HEK293 (cell line): ENCODE results near the gene S100A16.

Source experiments
- CTCF ChIA-PET: fragments of 350-600 bp; formaldehyde crosslinking; extraction: SDS; loops from one replicate; lab custom pipeline; 2021; ENCODE audit warnings: antibody characterized with exemption; lab: Yijun Ruan, JAX
- POLR2A ChIA-PET: fragments of 300-600 bp; formaldehyde crosslinking; extraction: SDS; loops from one replicate; lab custom pipeline; 2020; ENCODE audit warnings: antibody characterized with exemption, inconsistent platforms; lab: Yijun Ruan, JAX
- H3K27ac ChIP-seq: fragments of 200-500 bp; sonication (Bioruptor generic); 2 replicates; pipeline ENCODE4 v1.5.1; 2014; ENCODE audit warnings: low read depth, low read length, control low read depth, inconsistent platforms; ENCODE audit errors: extremely low read depth
- H3K36me3 ChIP-seq, 2 experiments: fragments of 200-500 bp in 1 of 2; sonication (Bioruptor generic) in 1 of 2; 1 replicate in 1 of 2; 2 replicates in 1 of 2; pipeline ENCODE4 v1.5.1; 2014 to 2017; ENCODE audit warnings: inconsistent platforms in 2 of 2, low read length in 2 of 2; ENCODE audit not compliant: control insufficient read depth in 2 of 2, insufficient read depth in 1 of 2
- H3K4me1 ChIP-seq: fragments of 200-500 bp; sonication (Bioruptor generic); 2 replicates; pipeline ENCODE4 v1.5.1; 2014; ENCODE audit warnings: mild to moderate bottlenecking, low read length, inconsistent platforms; ENCODE audit not compliant: control insufficient read depth, insufficient read depth
- H3K4me3 ChIP-seq: 2 replicates; pipeline ENCODE4 v1.5.1; 2011; ENCODE audit warnings: low read depth, mild to moderate bottlenecking, control low read depth, low read length, moderate library complexity
- H3K9me3 ChIP-seq: fragments of 200-500 bp; sonication (Bioruptor generic); 2 replicates; pipeline ENCODE4 v1.5.1; 2014; ENCODE audit warnings: low read depth, low read length, inconsistent platforms; ENCODE audit not compliant: control insufficient read depth, insufficient read depth
- AEBP2 ChIP-seq: fragments of 450-650 bp; formaldehyde crosslinking; IDR thresholded peaks from 2 replicates; pipeline ENCODE4 v1.5.1; 2016; ENCODE audit warnings: missing biosample characterization, missing genetic modification characterization, borderline replicate concordance
- GFI1B ChIP-seq: fragments of 450-650 bp; formaldehyde crosslinking; IDR thresholded peaks from 2 replicates; pipeline ENCODE4 v1.5.1; 2016; ENCODE audit warnings: missing biosample characterization, missing genetic modification characterization
- HIC1 ChIP-seq: fragments of 450-650 bp; formaldehyde crosslinking; IDR thresholded peaks from 2 replicates; pipeline ENCODE4 v1.5.1; 2016; ENCODE audit warnings: missing biosample characterization, missing genetic modification characterization
- KLF16 ChIP-seq: fragments of 450-650 bp; formaldehyde crosslinking; IDR thresholded peaks from 2 replicates; pipeline ENCODE4 v1.5.1; 2017; ENCODE audit warnings: missing biosample characterization, missing genetic modification characterization
- KLF7 ChIP-seq: fragments of 450-650 bp; formaldehyde crosslinking; IDR thresholded peaks from 2 replicates; pipeline ENCODE4 v1.5.1; 2016; ENCODE audit warnings: missing biosample characterization, missing genetic modification characterization, borderline replicate concordance
- PRDM10 ChIP-seq: fragments of 450-650 bp; formaldehyde crosslinking; IDR thresholded peaks from 2 replicates; pipeline ENCODE4 v1.5.1; 2016; ENCODE audit warnings: missing biosample characterization, missing genetic modification characterization
- SETDB1 ChIP-seq: IDR thresholded peaks from one replicate; pipeline ENCODE4 v1.6.1; 2017; ENCODE audit warnings: mild to moderate bottlenecking, low read length, moderate library complexity, mixed read lengths; ENCODE audit not compliant: insufficient read length
- ZBTB1 ChIP-seq: fragments of 450-650 bp; formaldehyde crosslinking; IDR thresholded peaks from 2 replicates; pipeline ENCODE4 v1.5.1; 2016; ENCODE audit warnings: missing biosample characterization, missing genetic modification characterization
- ZBTB17 ChIP-seq: fragments of 450-650 bp; formaldehyde crosslinking; IDR thresholded peaks from 2 replicates; pipeline ENCODE4 v1.5.1; 2016; ENCODE audit warnings: missing biosample characterization, missing genetic modification characterization
- ZBTB20 ChIP-seq: fragments of 450-650 bp; formaldehyde crosslinking; IDR thresholded peaks from 2 replicates; pipeline ENCODE4 v1.5.1; 2016; ENCODE audit warnings: missing biosample characterization, missing genetic modification characterization
- ZFHX2 ChIP-seq: fragments of 450-650 bp; formaldehyde crosslinking; conservative IDR thresholded peaks from 2 replicates; pipeline ENCODE4 v1.5.1; 2016; ENCODE audit warnings: missing biosample characterization, missing genetic modification characterization
- ZFP41 ChIP-seq: fragments of 450-650 bp; formaldehyde crosslinking; IDR thresholded peaks from 2 replicates; pipeline ENCODE4 v1.5.1; 2016; ENCODE audit warnings: missing biosample characterization, missing genetic modification characterization, borderline replicate concordance
- ZNF2 ChIP-seq: fragments of 450-650 bp; formaldehyde crosslinking; IDR thresholded peaks from 2 replicates; pipeline ENCODE4 v1.5.1; 2016; ENCODE audit warnings: missing biosample characterization, missing genetic modification characterization
- ZNF239 ChIP-seq: fragments of 450-650 bp; formaldehyde crosslinking; IDR thresholded peaks from 2 replicates; pipeline ENCODE4 v1.5.1; 2016; ENCODE audit warnings: missing biosample characterization, missing genetic modification characterization
- ZNF24 ChIP-seq: fragments of 450-650 bp; formaldehyde crosslinking; IDR thresholded peaks from 2 replicates; pipeline ENCODE4 v1.5.1; 2016; ENCODE audit warnings: missing biosample characterization, missing genetic modification characterization
- ZNF248 ChIP-seq: fragments of 450-650 bp; formaldehyde crosslinking; IDR thresholded peaks from 2 replicates; pipeline ENCODE4 v1.5.1; 2017; ENCODE audit warnings: missing biosample characterization, missing genetic modification characterization
- ZNF274 ChIP-seq, 2 experiments: fragments of 200-500 bp in 1 of 2; fragments of 450-650 bp in 1 of 2; sonication (Bioruptor generic) in 1 of 2; formaldehyde crosslinking in 1 of 2; IDR thresholded peaks; 2 replicates each; pipeline versions ENCODE4 v1.5.1 to v1.6.1; 2014 to 2016; ENCODE audit warnings: borderline replicate concordance in 1 of 2, inconsistent platforms in 1 of 2, low read length in 1 of 2, missing biosample characterization in 1 of 2, missing genetic modification characterization in 1 of 2
- ZNF423 ChIP-seq: fragments of 450-650 bp; formaldehyde crosslinking; IDR thresholded peaks from 2 replicates; pipeline ENCODE4 v1.5.1; 2016; ENCODE audit warnings: missing biosample characterization, missing genetic modification characterization
- ZNF433 ChIP-seq: fragments of 450-650 bp; formaldehyde crosslinking; IDR thresholded peaks from 2 replicates; pipeline ENCODE4 v1.5.1; 2016; ENCODE audit warnings: missing biosample characterization, missing genetic modification characterization, low read depth
- ZNF473 ChIP-seq: fragments of 450-650 bp; formaldehyde crosslinking; IDR thresholded peaks from 2 replicates; pipeline ENCODE4 v1.5.1; 2017; ENCODE audit warnings: missing biosample characterization, missing genetic modification characterization
- ZNF530 ChIP-seq: fragments of 450-650 bp; formaldehyde crosslinking; IDR thresholded peaks from 2 replicates; pipeline ENCODE4 v1.5.1; 2016; ENCODE audit warnings: low read depth, missing biosample characterization, missing genetic modification characterization
- ZNF544 ChIP-seq: fragments of 450-650 bp; formaldehyde crosslinking; IDR thresholded peaks from 2 replicates; pipeline ENCODE4 v1.5.0; 2017; ENCODE audit warnings: missing biosample characterization, missing genetic modification characterization
- ZNF548 ChIP-seq: fragments of 450-650 bp; formaldehyde crosslinking; IDR thresholded peaks from 2 replicates; pipeline ENCODE4 v1.5.1; 2016; ENCODE audit warnings: missing biosample characterization, missing genetic modification characterization
- ZNF585B ChIP-seq: fragments of 450-650 bp; formaldehyde crosslinking; IDR thresholded peaks from 2 replicates; pipeline ENCODE4 v1.5.1; 2016; ENCODE audit warnings: missing biosample characterization, missing genetic modification characterization
- ZNF701 ChIP-seq: fragments of 450-650 bp; formaldehyde crosslinking; IDR thresholded peaks from 2 replicates; pipeline ENCODE4 v1.5.1; 2016; ENCODE audit warnings: missing biosample characterization, missing genetic modification characterization

S100A16 gene

GRCh38 chr1:153643100-153643499 is 30.2 kb upstream of the S100A16 start:
- POLR2A ChIA-PET: interaction anchor here (0.6 to 3.4 kb wide), 6 partner anchors 9 to 86 kb away, joined by 3 to 34 read pairs (median 4); partner anchors contain the start of genes CHTOP, S100A13 and SNAPIN
- Histone ChIP-seq H3K9me3 (no peaks in the 10 kb centered on the region), H3K27ac (no peak overlapping the region), H3K36me3 (peaks cover 64 to 94% of the 10 kb centered on the region in 2 experiments), H3K4me1 (no peaks in the 10 kb centered on the region), H3K4me3 (no peak overlapping the region)
- no peak for TF ChIP-seq ZNF24 (tag by site-specific recombination)
- TF ChIP-seq ZNF473 (tag by site-specific recombination): no peak
- no peak for TF ChIP-seq GFI1B (tag by site-specific recombination)
- no peak for TF ChIP-seq ZBTB20 (tag by site-specific recombination)
- TF ChIP-seq ZNF2: no peak
- no peak for TF ChIP-seq ZFHX2 (tag by site-specific recombination)
- CTCF ChIA-PET: interaction anchor here (0.5 to 1.7 kb wide), 4 partner anchors 16 to 1272 kb away, joined by 5 to 7 read pairs (median 6); partner anchors contain the start of genes S100A1 and S100A13

GRCh38 chr1:153642161-153642560 is 29.2 kb upstream of the S100A16 start:
- Histone ChIP-seq H3K4me1 (no peaks in the 10 kb centered on the region), H3K36me3 (peaks cover 67 to 100% of the 10 kb centered on the region in 2 experiments), H3K4me3 (no peak overlapping the region), H3K9me3 (no peaks in the 10 kb centered on the region), H3K27ac (no peak overlapping the region)
- ChIA-PET CTCF (interaction anchor here (0.6 to 1.3 kb wide), 4 partner anchors 14 to 130 kb away, joined by 3 to 6 read pairs (median 4); partner anchors contain the start of genes S100A13 and S100A16), POLR2A (interaction anchor here (3.4 kb wide), 1 partner anchor 8 kb away, joined by 34 read pairs; the partner anchor contains the start of gene CHTOP)
- TF ChIP-seq ZNF433 (no peak), ZNF530 (tag by site-specific recombination) (no peak), ZFHX2 (tag by site-specific recombination) (no peak), HIC1 (tag by site-specific recombination) (no peak)

- H3K4me3 ChIP-seq: no peak overlapping the region
- peaks cover 78 to 100% of the 10 kb centered on the region in 2 experiments for H3K36me3 ChIP-seq
- no peaks in the 10 kb centered on the region for H3K9me3 ChIP-seq
- POLR2A ChIA-PET: interaction anchor here (0.7 to 2.2 kb wide), 2 partner anchors 13 to 48 kb away, joined by 3 to 6 read pairs; partner anchors contain the start of genes S100A1 and S100A13
- no peaks in the 10 kb centered on the region for H3K4me1 ChIP-seq
- H3K27ac ChIP-seq: no peak overlapping the region
- CTCF ChIA-PET: interaction anchor here (0.7 to 2.7 kb wide), 3 partner anchors 14 to 287 kb away, joined by 3 to 11 read pairs (median 3); partner anchors contain the start of gene S100A13
- no peak for TF ChIP-seq ZNF274 (IDR thresholded peaks at IDR 0.05; ENCODE audit: low read length)
- TF ChIP-seq ZNF274 (tag by site-specific recombination; IDR thresholded peaks at IDR 0.05; ENCODE audit: borderline replicate concordance): no peak
- no peak for TF ChIP-seq ZNF423 (tag by site-specific recombination)
- no peak for TF ChIP-seq ZNF239 (tag by site-specific recombination)
- TF ChIP-seq ZNF248 (tag by site-specific recombination): no peak
- no peak for TF ChIP-seq ZFP41 (tag by site-specific recombination)
- no peak for TF ChIP-seq AEBP2 (tag by site-specific recombination)
- TF ChIP-seq ZNF544 (tag by site-specific recombination): no peak
- TF ChIP-seq KLF16 (tag by site-specific recombination): no peak
- TF ChIP-seq ZBTB1 (tag by site-specific recombination): no peak
- TF ChIP-seq ZBTB17 (tag by site-specific recombination): no peak
- no peak for TF ChIP-seq SETDB1
- no peak for TF ChIP-seq PRDM10 (tag by site-specific recombination)
- TF ChIP-seq ZNF701 (tag by site-specific recombination): no peak
- no peak for TF ChIP-seq ZNF548
- TF ChIP-seq ZNF585B (tag by site-specific recombination): no peak
- TF ChIP-seq KLF7 (tag by site-specific recombination): no peak
Measured at GRCh38 chr1:153640861-153641260, 27.9 kb upstream of the S100A16 start.
